GM12864 (cell line): Measurements from ENCODE around the gene SLC35F4.

Source experiments
- DNase-seq: peaks from one replicate; pipeline ENCODE4 v3.0.0-alpha.2; 2011; ENCODE audit warnings: low read depth
- H3K4me3 ChIP-seq: 2 replicates; pipeline ENCODE4 v1.5.1; 2011; ENCODE audit warnings: mild to moderate bottlenecking, low read depth, low read length, control low read depth
- TF ChIP-seq, protein P1 (sequence below): IDR thresholded peaks from 2 replicates; pipeline ENCODE4 v1.5.1; 2011; ENCODE audit warnings: low read depth, mild to moderate bottlenecking, moderate library complexity, low read length, control low read depth, inconsistent platforms; ENCODE audit errors: missing control alignments

SLC35F4 gene

DNA sequence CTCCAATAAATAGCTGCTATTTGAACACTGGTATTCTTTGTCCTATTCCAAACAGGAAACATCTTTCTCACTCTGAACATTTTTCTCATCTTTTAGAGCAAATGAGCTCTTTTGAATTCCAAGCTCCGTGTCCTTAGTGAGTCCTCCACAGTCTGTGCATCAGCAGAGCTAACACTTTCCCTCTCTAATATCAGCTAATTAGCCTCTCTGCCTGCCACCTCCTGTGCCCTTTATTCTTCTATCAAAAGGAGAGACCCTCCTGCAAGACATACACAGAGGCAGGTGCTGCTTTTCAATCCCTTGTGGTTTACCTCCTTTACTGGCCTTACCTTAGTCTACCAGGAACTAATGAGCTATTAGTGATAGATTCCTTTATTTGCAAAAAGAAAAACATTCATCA lies 178.5 kb downstream of the SLC35F4 start:
- no peak for DNase-seq
- TF ChIP-seq, protein P1, sequence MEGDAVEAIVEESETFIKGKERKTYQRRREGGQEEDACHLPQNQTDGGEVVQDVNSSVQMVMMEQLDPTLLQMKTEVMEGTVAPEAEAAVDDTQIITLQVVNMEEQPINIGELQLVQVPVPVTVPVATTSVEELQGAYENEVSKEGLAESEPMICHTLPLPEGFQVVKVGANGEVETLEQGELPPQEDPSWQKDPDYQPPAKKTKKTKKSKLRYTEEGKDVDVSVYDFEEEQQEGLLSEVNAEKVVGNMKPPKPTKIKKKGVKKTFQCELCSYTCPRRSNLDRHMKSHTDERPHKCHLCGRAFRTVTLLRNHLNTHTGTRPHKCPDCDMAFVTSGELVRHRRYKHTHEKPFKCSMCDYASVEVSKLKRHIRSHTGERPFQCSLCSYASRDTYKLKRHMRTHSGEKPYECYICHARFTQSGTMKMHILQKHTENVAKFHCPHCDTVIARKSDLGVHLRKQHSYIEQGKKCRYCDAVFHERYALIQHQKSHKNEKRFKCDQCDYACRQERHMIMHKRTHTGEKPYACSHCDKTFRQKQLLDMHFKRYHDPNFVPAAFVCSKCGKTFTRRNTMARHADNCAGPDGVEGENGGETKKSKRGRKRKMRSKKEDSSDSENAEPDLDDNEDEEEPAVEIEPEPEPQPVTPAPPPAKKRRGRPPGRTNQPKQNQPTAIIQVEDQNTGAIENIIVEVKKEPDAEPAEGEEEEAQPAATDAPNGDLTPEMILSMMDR, result no peak
- H3K4me3 ChIP-seq, result no peak overlapping the region

DNA sequence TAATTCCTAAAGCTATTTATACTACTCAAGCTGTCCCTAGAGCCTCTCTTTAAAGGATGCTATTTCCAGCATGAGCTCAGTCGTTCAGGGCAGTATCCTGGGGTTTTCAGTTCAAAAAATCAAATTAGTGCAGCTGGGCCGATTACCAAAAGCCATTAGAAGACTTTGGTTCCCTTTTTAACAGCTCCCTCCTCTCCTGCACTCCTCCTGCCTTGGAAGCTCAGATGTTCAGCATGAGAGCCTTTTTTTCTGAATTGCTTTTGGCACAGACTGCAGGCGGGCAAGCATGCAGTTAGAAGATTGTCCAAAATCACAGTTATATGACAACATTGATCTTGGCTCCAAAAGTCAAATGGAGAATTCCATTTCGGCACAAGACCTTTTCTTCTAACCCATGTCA lies 179.6 kb downstream of the SLC35F4 start:
- no peak overlapping the region for H3K4me3 ChIP-seq
- DNase-seq, result no peak
- TF ChIP-seq, protein P1, result no peak

DNA sequence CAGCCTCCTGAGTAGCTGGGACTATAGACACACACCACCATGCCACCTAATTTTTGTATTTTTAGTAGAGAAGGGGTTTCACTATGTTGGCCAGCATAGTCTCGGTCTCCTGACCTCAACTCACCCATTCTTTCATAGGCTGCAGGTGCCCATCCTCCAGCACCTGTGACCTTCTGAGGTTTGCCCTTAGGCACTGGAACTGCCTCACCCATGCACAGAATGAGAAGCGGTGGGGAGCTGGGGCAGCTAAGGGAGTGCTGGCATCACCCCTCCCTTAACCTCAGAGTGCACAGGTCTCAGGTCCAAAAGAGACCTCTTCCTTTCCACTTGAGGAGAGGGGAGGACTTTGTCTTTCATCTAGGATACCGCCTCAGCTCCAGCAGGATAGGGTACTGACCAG lies 194.9 kb downstream of the SLC35F4 start:
- no peak for DNase-seq
- TF ChIP-seq, protein P1, result no peak
- no peak overlapping the region for H3K4me3 ChIP-seq

DNA sequence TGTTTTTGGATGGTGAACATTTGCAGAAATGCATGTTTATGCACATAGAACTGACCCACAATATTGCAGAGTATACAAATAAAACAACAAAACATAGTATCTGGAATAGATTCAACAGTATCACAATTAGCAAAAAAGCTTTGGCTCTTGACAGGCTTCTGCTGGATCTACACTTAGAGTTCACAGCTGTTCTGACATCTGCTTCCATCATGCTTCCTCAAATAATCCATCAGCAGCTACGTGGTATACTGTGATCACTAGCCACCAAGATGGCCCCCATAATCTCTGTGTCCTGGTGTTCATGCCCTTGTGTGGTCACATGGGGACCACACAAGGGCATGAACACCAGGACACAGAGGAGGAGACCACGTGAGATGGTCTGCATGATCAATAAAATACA lies 205.7 kb downstream of the SLC35F4 start:
- no peak overlapping the region for H3K4me3 ChIP-seq
- TF ChIP-seq, protein P1, result no peak
- DNase-seq, result no peak

DNA sequence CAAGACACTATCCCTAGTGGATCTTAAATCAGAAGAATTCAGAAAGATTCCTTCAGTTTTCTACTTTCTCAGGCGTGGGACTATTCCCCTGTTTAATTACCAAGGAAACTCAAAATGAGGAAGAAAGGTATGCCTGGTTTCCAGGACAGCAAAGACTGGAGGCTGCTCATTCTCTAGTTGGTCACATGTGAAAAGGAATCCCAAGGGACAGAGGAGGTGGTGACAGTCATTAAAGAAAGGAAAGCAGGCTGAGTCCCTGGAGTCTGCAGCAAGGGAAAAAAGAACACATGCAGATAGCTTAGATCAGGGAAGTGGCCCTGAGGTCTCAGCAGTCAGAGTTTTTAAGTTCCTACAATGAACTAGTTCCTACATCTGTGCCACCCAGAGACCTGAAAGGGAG lies 206.8 kb downstream of the SLC35F4 start:
- H3K4me3 ChIP-seq, result no peak overlapping the region
- TF ChIP-seq, protein P1, result no peak
- no peak for DNase-seq

DNA sequence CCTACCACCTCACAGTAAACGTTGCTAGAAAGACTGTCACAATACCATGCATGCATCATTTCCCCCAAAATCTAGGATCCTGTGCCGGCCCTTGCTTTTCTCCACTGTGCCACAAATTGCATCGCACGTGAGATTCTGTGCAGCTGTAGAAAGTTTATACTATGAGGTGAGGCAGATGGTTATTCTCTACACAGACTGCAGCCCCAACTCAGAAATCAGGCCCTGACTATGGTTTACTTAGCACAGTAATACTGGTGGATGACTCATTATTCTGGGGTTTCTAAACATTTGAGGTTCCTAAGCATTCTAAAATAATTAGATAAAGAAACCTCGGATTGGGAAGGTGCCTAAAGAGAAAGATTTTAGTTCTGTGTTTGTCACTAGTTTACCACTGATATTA lies 208.4 kb downstream of the SLC35F4 start:
- DNase-seq, result no peak
- H3K4me3 ChIP-seq, result no peak overlapping the region
- TF ChIP-seq, protein P1, result no peak

DNA sequence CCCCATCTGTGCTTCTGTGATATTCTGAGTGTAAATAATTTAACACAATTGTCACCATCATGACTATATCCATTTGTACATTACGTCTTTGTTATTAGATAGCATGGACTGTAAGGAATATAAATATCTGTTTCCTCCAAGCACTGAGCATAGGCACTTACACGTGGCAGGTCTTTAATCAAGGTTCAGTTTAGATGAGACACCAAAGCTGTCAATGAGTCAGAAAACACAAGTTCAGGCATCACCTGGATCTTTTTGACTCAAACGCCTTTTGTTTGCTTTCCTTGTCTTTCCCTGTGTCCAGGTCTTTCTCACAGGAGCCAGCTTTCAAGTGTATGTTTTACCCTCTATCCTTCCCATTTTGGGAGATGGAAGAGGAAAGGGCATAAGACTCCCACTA lies 209.0 kb downstream of the SLC35F4 start:
- no peak for DNase-seq
- TF ChIP-seq, protein P1, result no peak
- no peak overlapping the region for H3K4me3 ChIP-seq
